ENCODE data around the gene TMEM154.

TMEM154 gene

GRCh38 chr4:152679414-152680281, at the start of gene TMEM154:
TSS of gene TMEM154 (minus strand) at chr4:152679997. CDS start at chr4:152679933, 64 bp downstream.
- peak; percentile 78 for DNase-seq

- DNase-seq: no peak
Measured at GRCh38 chr4:152729466-152729865, 49.7 kb upstream of the TMEM154 start.

GRCh38 chr4:152728343-152728742, 48.5 kb upstream of the TMEM154 start:
- no peak for DNase-seq

GRCh38 chr4:152727784-152728183, 48.0 kb upstream of the TMEM154 start:
- no peak for DNase-seq

- DNase-seq: no peak
Measured at GRCh38 chr4:152724494-152724893, 44.7 kb upstream of the TMEM154 start.

- no peak for DNase-seq
Measured at GRCh38 chr4:152723236-152723635, 43.4 kb upstream of the TMEM154 start.

- peak; percentile 53 for DNase-seq
Measured at GRCh38 chr4:152719801-152720556, 40.2 kb upstream of the TMEM154 start.

GRCh38 chr4:152719291-152719690, 39.5 kb upstream of the TMEM154 start:
- DNase-seq: no peak

- DNase-seq: no peak
Measured at GRCh38 chr4:152715076-152715475, 35.3 kb upstream of the TMEM154 start.

GRCh38 chr4:152713951-152714705, 34.3 kb upstream of the TMEM154 start:
- DNase-seq: no peak

GRCh38 chr4:152709675-152710438, 30.1 kb upstream of the TMEM154 start:
- DNase-seq: no peak

GRCh38 chr4:152708796-152709195, 29.0 kb upstream of the TMEM154 start:
- DNase-seq: no peak

GRCh38 chr4:152708361-152708760, 28.6 kb upstream of the TMEM154 start:
- no peak for DNase-seq

GRCh38 chr4:152707632-152708031, 27.8 kb upstream of the TMEM154 start:
- no peak for DNase-seq

GRCh38 chr4:152705903-152706302, 26.1 kb upstream of the TMEM154 start:
- no peak for DNase-seq

- DNase-seq: no peak
Measured at GRCh38 chr4:152704788-152705187, 25.0 kb upstream of the TMEM154 start.

- DNase-seq: no peak
Measured at GRCh38 chr4:152700151-152700550, 20.4 kb upstream of the TMEM154 start.

- no peak for DNase-seq
Measured at GRCh38 chr4:152699313-152699712, 19.5 kb upstream of the TMEM154 start.

GRCh38 chr4:152698089-152698499, 18.3 kb upstream of the TMEM154 start:
- no peak for DNase-seq

GRCh38 chr4:152697284-152698088, 17.7 kb upstream of the TMEM154 start:
- no peak for DNase-seq

- DNase-seq: no peak
Measured at GRCh38 chr4:152696764-152697261, 17.0 kb upstream of the TMEM154 start.
